Keratinocyte (primary cell): Measurements from ENCODE around the gene UBE2L5.
"Not testable (repeated sequence)": the region's sequence is repeated elsewhere in the genome, so short reads cannot be mapped to it uniquely, and the experiment has no call there.

Experiments used
- CTCF ChIP-seq, 3 experiments: IDR thresholded peaks in 1 of 3; conservative IDR thresholded peaks in 1 of 3; optimal IDR thresholded peaks in 1 of 3; 2 replicates in 2 of 3; 3 replicates in 1 of 3; pipeline versions ENCODE3 to v1.5.1; 2011; ENCODE audit warnings: low read length in 3 of 3, mild to moderate bottlenecking in 3 of 3, moderate library complexity in 2 of 3, control low read depth in 1 of 3, inconsistent platforms in 1 of 3; ENCODE audit not compliant: insufficient read depth in 2 of 3; ENCODE audit errors: extremely low read depth in 1 of 3
- EZH2 ChIP-seq: IDR thresholded peaks from one replicate; pipeline ENCODE4 v1.6.1; 2012; ENCODE audit warnings: inconsistent platforms, mild to moderate bottlenecking, low read length, moderate library complexity

GRCh38 chr13:30451476-30451875 is 29.2 kb downstream of the UBE2L5 start:
- TF ChIP-seq CTCF (optimal IDR thresholded peaks at IDR 0.05 in 1 of 3, IDR thresholded peaks at IDR 0.05 in 1 of 3, conservative IDR thresholded peaks at IDR 0.05 in 1 of 3; ENCODE audit: extremely low read depth in 1 of 3, insufficient read depth in 2 of 3, low read length in 3 of 3); EZH2: not testable (repeated sequence)
